Trophoblast cell (in vitro differentiated cells and primary cell): ENCODE measurements around the gene ALG1.
"Not testable (repeated sequence)": the region's sequence is repeated elsewhere in the genome, so short reads cannot be mapped to it uniquely, and the experiment has no call there.

Source experiments
- DNase-seq, 2 donors: peaks; one replicate each; pipeline ENCODE4 v3.0.0-alpha.2; 2016
- H2AFZ ChIP-seq: 2 replicates; pipeline ENCODE4 v1.6.1; 2013; ENCODE audit warnings: low read length, moderate library complexity, mild to moderate bottlenecking; ENCODE audit not compliant: insufficient read depth, poor library complexity
- H2AK5ac ChIP-seq: 2 replicates; pipeline ENCODE4 v1.6.1; 2013; ENCODE audit warnings: mild to moderate bottlenecking, low read length
- H2BK120ac ChIP-seq: 2 replicates; pipeline ENCODE4 v1.6.1; 2013; ENCODE audit warnings: low read length, mild to moderate bottlenecking, moderate library complexity; ENCODE audit not compliant: insufficient read depth, poor library complexity
- H2BK12ac ChIP-seq: 2 replicates; pipeline ENCODE4 v1.6.1; 2013; ENCODE audit warnings: mild to moderate bottlenecking, low read length, moderate library complexity
- H2BK5ac ChIP-seq: 2 replicates; pipeline ENCODE4 v1.6.1; 2013; ENCODE audit warnings: low read length, low read depth, moderate library complexity, mild to moderate bottlenecking; ENCODE audit not compliant: poor library complexity
- H3K14ac ChIP-seq: 2 replicates; pipeline ENCODE4 v1.6.1; 2013; ENCODE audit warnings: mild to moderate bottlenecking, low read length
- H3K18ac ChIP-seq: 2 replicates; pipeline ENCODE4 v1.6.1; 2013; ENCODE audit warnings: mild to moderate bottlenecking, low read length
- H3K23ac ChIP-seq: 2 replicates; pipeline ENCODE4 v1.6.1; 2013; ENCODE audit warnings: low read length
- H3K27ac ChIP-seq: 2 replicates; pipeline ENCODE4 v1.5.1; 2013; ENCODE audit warnings: low read depth, mild to moderate bottlenecking, inconsistent platforms, low read length, moderate library complexity
- H3K27me3 ChIP-seq: 2 replicates; pipeline ENCODE4 v1.6.1; 2013; ENCODE audit warnings: inconsistent platforms, mild to moderate bottlenecking, low read length, moderate library complexity; ENCODE audit not compliant: insufficient read depth
- H3K36me3 ChIP-seq, 2 experiments: 1 replicate in 1 of 2; 2 replicates in 1 of 2; pipeline ENCODE4 v1.6.1; 2013; ENCODE audit warnings: low read length in 2 of 2, mild to moderate bottlenecking in 2 of 2, moderate library complexity in 1 of 2; ENCODE audit not compliant: insufficient read depth in 2 of 2, control insufficient read depth in 1 of 2
- H3K4ac ChIP-seq: 2 replicates; pipeline ENCODE4 v1.6.1; 2013; ENCODE audit warnings: low read depth, mild to moderate bottlenecking, low read length, moderate library complexity
- H3K4me1 ChIP-seq, 2 experiments: 1 replicate in 1 of 2; 2 replicates in 1 of 2; pipeline ENCODE4 v1.6.1; 2013; ENCODE audit warnings: low read length in 2 of 2, mild to moderate bottlenecking in 2 of 2, moderate library complexity in 1 of 2; ENCODE audit not compliant: insufficient read depth in 2 of 2, control insufficient read depth in 1 of 2
- H3K4me2 ChIP-seq: 2 replicates; pipeline ENCODE4 v1.6.1; 2013; ENCODE audit warnings: inconsistent platforms, mild to moderate bottlenecking, low read length, moderate library complexity
- H3K4me3 ChIP-seq: 2 replicates; pipeline ENCODE4 v1.5.1; 2013; ENCODE audit warnings: mild to moderate bottlenecking, low read depth, low read length, inconsistent platforms
- H3K79me1 ChIP-seq: one replicate; pipeline ENCODE4 v1.6.1; 2013; ENCODE audit warnings: low read length
- H3K79me2 ChIP-seq: 2 replicates; pipeline ENCODE4 v1.6.1; 2013; ENCODE audit warnings: low read length, mild to moderate bottlenecking; ENCODE audit not compliant: control insufficient read depth, insufficient read depth, poor library complexity
- H3K9ac ChIP-seq: 2 replicates; pipeline ENCODE4 v1.6.1; 2013; ENCODE audit warnings: mild to moderate bottlenecking, low read length
- H3K9me3 ChIP-seq: 2 replicates; pipeline ENCODE4 v1.6.1; 2013; ENCODE audit warnings: low read depth, mild to moderate bottlenecking, control low read depth, inconsistent platforms, low read length; ENCODE audit not compliant: insufficient read depth
- H4K12ac ChIP-seq: 2 replicates; pipeline ENCODE4 v1.6.1; 2013; ENCODE audit warnings: low read depth, mild to moderate bottlenecking, low read length, moderate library complexity
- H4K8ac ChIP-seq: 2 replicates; pipeline ENCODE4 v1.6.1; 2013; ENCODE audit warnings: low read depth, mild to moderate bottlenecking, low read length, moderate library complexity
- H4K91ac ChIP-seq: one replicate; pipeline ENCODE4 v1.6.1; 2013; ENCODE audit warnings: low read depth, mild to moderate bottlenecking, low read length, moderate library complexity
- WGBS: extraction: QIAGEN DNeasy Blood & Tissue Kit; methylation state at CpG from one replicate; pipeline ENCODE4 v1.1.7; 2013; ENCODE audit warnings: missing lambda C conversion rate; ENCODE audit not compliant: insufficient read length, insufficient coverage; ENCODE audit errors: extremely low coverage; 5-methylcytosine and 5-hydroxymethylcytosine counted together

The ALG1 gene

DNA sequence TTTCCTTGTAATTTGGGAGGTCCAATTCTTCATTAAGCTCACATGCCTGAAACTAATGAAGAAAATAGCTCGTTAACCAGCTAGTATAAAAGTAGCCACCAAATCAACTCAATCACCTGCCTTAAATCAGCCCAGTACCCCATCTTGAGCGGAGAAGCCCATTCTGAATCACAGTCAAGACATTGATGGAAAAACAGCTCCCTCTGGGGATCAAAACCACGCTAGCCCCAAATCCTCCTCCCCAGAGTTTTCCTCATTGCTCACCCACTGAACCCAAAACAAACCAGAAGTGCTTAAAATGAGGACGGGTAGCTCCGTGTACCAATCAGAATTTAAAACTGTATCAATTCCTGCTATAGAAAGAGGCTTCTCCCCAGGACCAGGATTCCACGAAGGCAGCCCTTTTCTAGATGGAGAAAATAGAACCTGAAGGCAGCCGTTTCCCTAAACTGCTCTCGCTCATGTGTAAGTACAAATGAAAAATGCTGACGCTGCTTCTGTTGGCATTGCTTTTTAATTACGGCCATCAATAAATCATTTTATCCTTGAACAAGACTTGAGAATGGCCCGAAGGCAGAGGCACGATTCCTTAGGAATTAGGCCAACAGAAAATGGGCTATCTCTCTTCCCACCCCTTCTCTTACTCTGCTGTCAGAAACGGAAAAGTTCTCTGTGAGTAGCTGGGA, 61.4 kb downstream of the ALG1 start:
- H3K9me3 ChIP-seq, H3K4me3 ChIP-seq, H3K14ac ChIP-seq, H3K4me1 ChIP-seq, H3K4ac ChIP-seq, H3K18ac ChIP-seq, H2AFZ ChIP-seq, DNase-seq, H4K12ac ChIP-seq, H2BK120ac ChIP-seq, H4K8ac ChIP-seq, H3K9ac ChIP-seq, H2BK12ac ChIP-seq, H4K91ac ChIP-seq, H3K79me2 ChIP-seq, H3K36me3 ChIP-seq, H3K79me1 ChIP-seq, H3K4me2 ChIP-seq, H3K23ac ChIP-seq, H2AK5ac ChIP-seq, H2BK5ac ChIP-seq, H3K27ac ChIP-seq, H3K27me3 ChIP-seq: not testable (repeated sequence)
- no CpG with 5 or more reads among the region's 13 CpGs for WGBS

DNA sequence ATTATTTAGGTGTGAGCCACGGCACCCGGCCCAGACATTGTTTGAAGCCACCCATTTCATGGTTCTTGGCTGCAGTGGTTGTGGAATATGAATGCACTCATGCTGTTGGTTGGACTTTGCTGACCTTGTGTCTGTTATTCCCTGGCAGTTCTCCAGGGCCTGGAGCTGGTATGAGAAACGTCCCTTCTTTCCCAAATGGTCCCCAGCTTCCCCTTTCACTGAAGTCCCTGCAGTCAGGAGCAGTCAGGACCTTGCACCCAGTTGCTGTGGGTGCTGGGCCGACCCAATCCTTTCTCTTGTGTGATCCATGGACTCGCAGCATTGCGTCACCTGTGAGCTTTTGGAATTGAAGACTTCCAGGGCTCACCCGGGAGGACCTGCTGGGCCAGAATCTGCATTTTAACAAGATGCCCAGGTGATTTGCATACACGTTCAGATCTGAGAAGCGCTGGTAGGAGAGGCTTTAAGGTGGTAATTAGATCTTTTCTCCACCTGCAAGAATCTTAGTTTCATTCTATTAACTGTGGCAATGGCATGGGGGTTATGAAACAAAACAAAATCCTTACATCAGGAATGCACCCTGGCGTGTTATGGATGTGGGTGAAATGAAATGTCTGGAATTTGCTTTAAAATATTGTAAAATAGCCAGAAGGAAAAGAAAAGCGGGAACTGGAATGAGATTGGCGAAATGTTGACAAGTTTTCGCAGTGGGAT, 63.3 kb downstream of the ALG1 start:
- not testable (repeated sequence) for H4K91ac ChIP-seq, H2BK5ac ChIP-seq
- WGBS = no CpG with 5 or more reads among the region's 13 CpGs

More for the DNA sequence above, 63.3 kb downstream of the ALG1 start:
- not testable (repeated sequence) for H2AK5ac ChIP-seq, H3K23ac ChIP-seq, H2AFZ ChIP-seq, H2BK120ac ChIP-seq, H3K9me3 ChIP-seq, H3K4me2 ChIP-seq, H3K27me3 ChIP-seq, H3K36me3 ChIP-seq, H2BK12ac ChIP-seq, H4K8ac ChIP-seq, H3K14ac ChIP-seq, H3K4me3 ChIP-seq, H3K27ac ChIP-seq, H3K4ac ChIP-seq, H3K79me2 ChIP-seq, H3K79me1 ChIP-seq, H4K12ac ChIP-seq, H3K18ac ChIP-seq, H3K4me1 ChIP-seq, H3K9ac ChIP-seq
- DNase-seq = peak; percentile 37 to 67
